ENCODE data around the gene ARL13A. TPM values are rescaled to one million over a fixed set of nuclear protein-coding genes. Genes with fewer than 3 reads are reported as not detected.

ARL13A gene
- total and polyA plus RNA-seq, 2 experiments from 2014 or later = not detected

Other genes with a start within 250 kb of the ARL13A start
- gene SYTL4, start 237.6 kb upstream of the ARL13A start, total RNA-seq = 1.2 and 2.4 TPM in 2 replicates
- 2.6 and 3.4 TPM in 2 replicates for gene SYTL4, start 237.6 kb upstream of the ARL13A start, polyA plus RNA-seq
- 12.2 TPM in 2 replicates for gene CSTF2, start 149.3 kb upstream of the ARL13A start, total RNA-seq
- gene CSTF2, start 149.3 kb upstream of the ARL13A start, polyA plus RNA-seq = 11.2 and 13.0 TPM in 2 replicates
- gene NOX1, start 95.3 kb upstream of the ARL13A start, total RNA-seq = 2.5 and 3.0 TPM in 2 replicates
- gene NOX1, start 95.3 kb upstream of the ARL13A start, polyA plus RNA-seq = 0.99 and 1.9 TPM in 2 replicates
- 8.7 and 10.4 TPM in 2 replicates for gene XKRX, start 40.8 kb upstream of the ARL13A start, total RNA-seq
- 1.0 and 1.1 TPM in 2 replicates for gene XKRX, start 40.8 kb upstream of the ARL13A start, polyA plus RNA-seq
- gene TRMT2B, start 82.4 kb downstream of the ARL13A start, total RNA-seq = 11.6 and 12.6 TPM in 2 replicates
- 6.4 and 7.4 TPM in 2 replicates for gene TRMT2B, start 82.4 kb downstream of the ARL13A start, polyA plus RNA-seq
- 2.0 and 2.6 TPM in 2 replicates for gene TMEM35A, start 109.2 kb downstream of the ARL13A start, total RNA-seq
- gene TMEM35A, start 109.2 kb downstream of the ARL13A start, polyA plus RNA-seq = 2.5 and 2.9 TPM in 2 replicates
- 4.5 and 6.3 TPM in 2 replicates for gene CENPI, start 128.5 kb downstream of the ARL13A start, total RNA-seq
- gene CENPI, start 128.5 kb downstream of the ARL13A start, polyA plus RNA-seq = 0.42 and 0.78 TPM in 2 replicates